HCT116 (cell line): ENCODE results near the gene SYNGR3. TPM values are rescaled to one million over a fixed set of nuclear protein-coding genes. Genes with fewer than 3 reads are reported as not detected.

Experiments used
- ATAC-seq: fragments of 200-7000 bp; cut with Tn5 transposase; 2 replicates; pipeline ENCODE4 v1.9.1; 2020; ENCODE audit warnings: mild to moderate bottlenecking, moderate library complexity
- BruUV-seq: library from RNA; stranded (reverse); fragments of 400-500 nt; replicated peaks from 2 replicates; lab custom pipeline; 2021; lab: Mats Ljungman, UMichigan
- CTCF ChIA-PET: fragments of 300-600 bp; sonication (Branson Sonifier 250); formaldehyde crosslinking; loops from one replicate; lab custom pipeline; 2021; ENCODE audit warnings: antibody characterized with exemption; lab: Charles Lee
- POLR2A ChIA-PET: fragments of 300-600, 350-600 bp; sonication (Branson Sonifier 250); formaldehyde crosslinking; loops from one replicate; lab custom pipeline; 2021; ENCODE audit warnings: antibody characterized with exemption; lab: Charles Lee
- RAD21 ChIA-PET, 2 experiments: fragments of 300-600 bp; sonication (Branson Sonifier 250); formaldehyde crosslinking; loops; one replicate each; lab custom pipeline; 2023; ENCODE audit warnings: low total read pairs in 2 of 2; ENCODE audit not compliant: uncharacterized antibody in 2 of 2, unreplicated experiment in 2 of 2, low non-redundant PET in 1 of 2; lab: Charles Lee
- DNase-seq: peaks from one replicate; pipeline ENCODE4 v3.0.0-alpha.2; 2010; ENCODE audit warnings: low read depth, low spot score
- H2AFZ ChIP-seq: fragments of 200-600 bp; shearing (Covaris generic), sonication (generic); 2 replicates; pipeline ENCODE4 v1.6.1; 2017; ENCODE audit warnings: low read depth, mixed run types, mixed read lengths, antibody characterized with exemption, low read length; ENCODE audit not compliant: poor library complexity, severe bottlenecking
- H3K27ac ChIP-seq: 2 replicates; pipeline ENCODE4 v1.5.1; 2012; ENCODE audit warnings: low read depth, low read length
- H3K27me3 ChIP-seq: fragments of 200-600 bp; sonication (generic); 2 replicates; pipeline ENCODE4 v1.6.1; 2016; ENCODE audit warnings: mixed run types, low read length, mixed read lengths; ENCODE audit not compliant: insufficient read depth
- H3K36me3 ChIP-seq, 2 experiments: fragments of 200-500 bp in 1 of 2; fragments of 200-600 bp in 1 of 2; sonication (Bioruptor generic) in 1 of 2; sonication (generic) in 1 of 2; 2 replicates each; pipeline versions ENCODE4 v1.5.1 to v1.6.1; 2014 to 2016; ENCODE audit warnings: low read length in 2 of 2, inconsistent platforms in 1 of 2, mixed read lengths in 1 of 2, mixed run types in 1 of 2; ENCODE audit not compliant: insufficient read depth in 2 of 2, control insufficient read depth in 1 of 2
- H3K4me1 ChIP-seq, 2 experiments: fragments of 200-600 bp in 1 of 2; sonication (generic) in 1 of 2; 2 replicates each; pipeline versions ENCODE4 v1.5.1 to v1.6.1; 2012 to 2017; ENCODE audit warnings: low read length in 2 of 2, inconsistent platforms in 1 of 2, mild to moderate bottlenecking in 1 of 2, mixed read lengths in 1 of 2, mixed run types in 1 of 2, moderate library complexity in 1 of 2; ENCODE audit not compliant: insufficient read depth in 2 of 2, control insufficient read depth in 1 of 2
- H3K4me2 ChIP-seq: fragments of 200-600 bp; sonication (generic); 2 replicates; pipeline ENCODE4 v1.6.1; 2017; ENCODE audit warnings: mixed run types, low read length, mixed read lengths
- H3K4me3 ChIP-seq, 2 experiments: fragments of 200-600 bp in 1 of 2; sonication (generic) in 1 of 2; replicated peaks in 1 of 2; 2 replicates each; pipeline ENCODE4 v1.5.1; 2011 to 2016; ENCODE audit warnings: low read length in 2 of 2, control low read depth in 1 of 2, low read depth in 1 of 2, mild to moderate bottlenecking in 1 of 2, mixed read lengths in 1 of 2, mixed run types in 1 of 2
- H3K79me2 ChIP-seq: fragments of 200-600 bp; sonication (generic); 2 replicates; pipeline ENCODE4 v1.6.1; 2017; ENCODE audit warnings: mild to moderate bottlenecking, mixed run types, low read length, moderate library complexity, mixed read lengths; ENCODE audit not compliant: insufficient read depth
- H3K9ac ChIP-seq: fragments of 200-600 bp; sonication (generic); 2 replicates; pipeline ENCODE4 v1.6.1; 2016; ENCODE audit warnings: low read length, mixed read lengths
- H3K9me2 ChIP-seq: fragments of 200-600 bp; sonication (generic), shearing (Covaris generic); 2 replicates; pipeline ENCODE4 v1.6.1; 2017; ENCODE audit warnings: mixed run types, mild to moderate bottlenecking, moderate library complexity; ENCODE audit not compliant: insufficient read depth
- H3K9me3 ChIP-seq, 2 experiments: fragments of 200-500 bp in 1 of 2; fragments of 200-600 bp in 1 of 2; sonication (Bioruptor generic) in 1 of 2; sonication (generic) in 1 of 2; 2 replicates each; pipeline ENCODE4 v1.6.1; 2014 to 2017; ENCODE audit warnings: low read length in 2 of 2, mixed read lengths in 2 of 2, inconsistent platforms in 1 of 2, low read depth in 1 of 2, mild to moderate bottlenecking in 1 of 2, mixed run types in 1 of 2, moderate library complexity in 1 of 2; ENCODE audit not compliant: control insufficient read depth in 1 of 2, insufficient read depth in 1 of 2
- H4K20me1 ChIP-seq: fragments of 200-600 bp; sonication (generic), shearing (Covaris generic); 2 replicates; pipeline ENCODE4 v1.6.1; 2017; ENCODE audit warnings: mixed run types, mild to moderate bottlenecking, moderate library complexity; ENCODE audit not compliant: insufficient read depth
- CEBPB ChIP-seq: IDR thresholded peaks from 2 replicates; pipeline ENCODE4 v1.6.1; 2012; ENCODE audit warnings: low read depth
- EGR1 ChIP-seq: IDR thresholded peaks from 2 replicates; pipeline ENCODE4 v1.6.1; 2012; ENCODE audit warnings: low read depth
- ELF1 ChIP-seq: IDR thresholded peaks from 2 replicates; pipeline ENCODE4 v1.6.1; 2012; ENCODE audit warnings: low read depth, borderline replicate concordance
- EZH2phosphoT487 ChIP-seq: fragments of 200-600 bp; IDR thresholded peaks from 2 replicates; pipeline ENCODE4 v1.6.1; 2018; ENCODE audit warnings: antibody characterized with exemption, borderline replicate concordance
- FOSL1 ChIP-seq: IDR thresholded peaks from 2 replicates; pipeline ENCODE4 v1.6.1; 2012; ENCODE audit warnings: low read depth
- JUND ChIP-seq: IDR thresholded peaks from 2 replicates; pipeline ENCODE4 v1.6.1; 2012
- POLR2AphosphoS5 ChIP-seq: IDR thresholded peaks from 2 replicates; pipeline ENCODE4 v1.6.1; 2011; ENCODE audit warnings: mild to moderate bottlenecking, low read depth, low read length, moderate library complexity
- RAD21 ChIP-seq: IDR thresholded peaks from 2 replicates; pipeline ENCODE4 v1.6.1; 2012; ENCODE audit warnings: low read depth, mild to moderate bottlenecking
- SIN3A ChIP-seq: IDR thresholded peaks from 2 replicates; pipeline ENCODE4 v1.6.1; 2012; ENCODE audit warnings: low read depth
- SP1 ChIP-seq: IDR thresholded peaks from 2 replicates; pipeline ENCODE4 v1.6.1; 2012; ENCODE audit warnings: low read depth
- SRF ChIP-seq: IDR thresholded peaks from 2 replicates; pipeline ENCODE4 v1.6.1; 2012; ENCODE audit warnings: low read depth
- YY1 ChIP-seq: IDR thresholded peaks from 2 replicates; pipeline ENCODE4 v1.6.1; 2011; ENCODE audit warnings: low read length, low read depth, moderate library complexity, mild to moderate bottlenecking; ENCODE audit not compliant: insufficient replicate concordance; ENCODE audit errors: extremely low read depth
- ZFX ChIP-seq: fragments of 450-650 bp; IDR thresholded peaks from 2 replicates; pipeline ENCODE4 v1.6.1; 2017
- intact Hi-C: fragments of 100-400 bp; cut with micrococcal nuclease; formaldehyde crosslinking; loops from 2 replicates; pipeline ENCODE4 v1.10.0; 2022
- total RNA-seq: library from RNA; stranded (reverse); gene quantifications from one replicate; pipeline ENCODE4 v1.2.1, GENCODE V29; 2021; ENCODE audit not compliant: unreplicated experiment
- TF ChIP-seq, protein P1 (sequence below): IDR thresholded peaks from 2 replicates; pipeline ENCODE4 v1.6.1; 2011; ENCODE audit warnings: mild to moderate bottlenecking, low read length, moderate library complexity; ENCODE audit not compliant: insufficient replicate concordance; ENCODE audit errors: extremely low read depth
- TF ChIP-seq, protein P2 (sequence below), 3 experiments: fragments of 200-600 bp in 1 of 3; sonication (generic) in 1 of 3; IDR thresholded peaks in 2 of 3; conservative IDR thresholded peaks in 1 of 3; 2 replicates each; pipeline ENCODE4 v1.5.1; 2012 to 2017; ENCODE audit warnings: low read depth in 2 of 3, low read length in 2 of 3, antibody characterized with exemption in 1 of 3, borderline replicate concordance in 1 of 3, control low read depth in 1 of 3, mild to moderate bottlenecking in 1 of 3, mixed read lengths in 1 of 3, mixed run types in 1 of 3, moderate library complexity in 1 of 3; ENCODE audit not compliant: insufficient read depth in 1 of 3
- TF ChIP-seq, protein P3 (sequence below): IDR thresholded peaks from 2 replicates; pipeline ENCODE4 v1.6.1; 2012
- TF ChIP-seq, protein P4 (sequence below): IDR thresholded peaks from 2 replicates; pipeline ENCODE4 v1.6.1; 2012

The SYNGR3 gene
- total RNA-seq, 1 experiment from 2014 or later, result 11.5 TPM

DNA sequence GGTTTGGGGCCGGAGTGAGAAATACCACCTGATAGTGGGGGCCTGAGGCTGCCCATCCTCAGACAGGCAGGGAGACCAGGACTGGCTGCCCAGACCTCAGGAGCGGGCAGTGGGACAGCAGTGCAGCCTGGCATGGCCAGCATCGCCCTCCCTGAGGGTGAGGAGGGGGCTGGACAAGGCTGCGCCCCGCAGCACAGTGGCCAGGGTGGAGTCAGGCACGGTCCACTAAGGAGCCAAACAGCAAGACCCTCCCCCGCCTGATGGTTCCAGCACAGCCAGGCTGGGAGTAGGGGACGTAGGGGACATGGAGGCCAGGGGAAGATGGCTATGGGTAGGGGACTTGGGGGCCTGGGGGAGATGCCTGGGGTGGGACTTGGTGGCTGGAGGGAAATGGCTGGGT lies 16.5 kb downstream of the SYNGR3 start:
- ATAC-seq (no peak), DNase-seq (no peak)
- Histone ChIP-seq H3K9me3 (no peaks in the 10 kb centered on the region), H3K36me3 (peaks cover 11 to 28% of the 10 kb centered on the region in 2 experiments; a peak in 3 of 4 replicates), H3K4me1 (peaks cover 28 to 62% of the 10 kb centered on the region in 2 experiments), H3K4me3 (no peak overlapping the region), H3K79me2 (peaks cover 87% of the 10 kb centered on the region), H3K27me3 (no peaks in the 10 kb centered on the region), H3K27ac (peak overlapping the region; percentile 62; the same call in 1 of the 2 replicates), H3K4me2 (no peak overlapping the region), H2AFZ (no peak overlapping the region), H3K9me2 (no peaks in the 10 kb centered on the region), H3K9ac (no peak overlapping the region), H4K20me1 (peaks cover 9% of the 10 kb centered on the region; the same call in 1 of the 2 replicates)
- ChIA-PET CTCF (interaction anchor here (0.5 kb wide), 1 partner anchor 134 kb away, joined by 4 read pairs; no protein-coding TSS in a partner anchor), POLR2A (no interaction called here), RAD21 (no interaction called here)
- intact Hi-C loops, result no loop called here
- BruUV-seq, result no TSS peak
- TF ChIP-seq SRF (no peak), SIN3A (no peak), YY1 (no peak), RAD21 (no peak), SP1 (no peak), POLR2AphosphoS5 (no peak), JUND (no peak), EZH2phosphoT487 (no peak), ELF1 (no peak), EGR1 (no peak), ZFX (no peak), FOSL1 (no peak), CEBPB (no peak)
- TF ChIP-seq, protein P1, sequence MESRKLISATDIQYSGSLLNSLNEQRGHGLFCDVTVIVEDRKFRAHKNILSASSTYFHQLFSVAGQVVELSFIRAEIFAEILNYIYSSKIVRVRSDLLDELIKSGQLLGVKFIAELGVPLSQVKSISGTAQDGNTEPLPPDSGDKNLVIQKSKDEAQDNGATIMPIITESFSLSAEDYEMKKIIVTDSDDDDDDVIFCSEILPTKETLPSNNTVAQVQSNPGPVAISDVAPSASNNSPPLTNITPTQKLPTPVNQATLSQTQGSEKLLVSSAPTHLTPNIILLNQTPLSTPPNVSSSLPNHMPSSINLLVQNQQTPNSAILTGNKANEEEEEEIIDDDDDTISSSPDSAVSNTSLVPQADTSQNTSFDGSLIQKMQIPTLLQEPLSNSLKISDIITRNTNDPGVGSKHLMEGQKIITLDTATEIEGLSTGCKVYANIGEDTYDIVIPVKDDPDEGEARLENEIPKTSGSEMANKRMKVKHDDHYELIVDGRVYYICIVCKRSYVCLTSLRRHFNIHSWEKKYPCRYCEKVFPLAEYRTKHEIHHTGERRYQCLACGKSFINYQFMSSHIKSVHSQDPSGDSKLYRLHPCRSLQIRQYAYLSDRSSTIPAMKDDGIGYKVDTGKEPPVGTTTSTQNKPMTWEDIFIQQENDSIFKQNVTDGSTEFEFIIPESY, result no peak
- TF ChIP-seq, protein P2, sequence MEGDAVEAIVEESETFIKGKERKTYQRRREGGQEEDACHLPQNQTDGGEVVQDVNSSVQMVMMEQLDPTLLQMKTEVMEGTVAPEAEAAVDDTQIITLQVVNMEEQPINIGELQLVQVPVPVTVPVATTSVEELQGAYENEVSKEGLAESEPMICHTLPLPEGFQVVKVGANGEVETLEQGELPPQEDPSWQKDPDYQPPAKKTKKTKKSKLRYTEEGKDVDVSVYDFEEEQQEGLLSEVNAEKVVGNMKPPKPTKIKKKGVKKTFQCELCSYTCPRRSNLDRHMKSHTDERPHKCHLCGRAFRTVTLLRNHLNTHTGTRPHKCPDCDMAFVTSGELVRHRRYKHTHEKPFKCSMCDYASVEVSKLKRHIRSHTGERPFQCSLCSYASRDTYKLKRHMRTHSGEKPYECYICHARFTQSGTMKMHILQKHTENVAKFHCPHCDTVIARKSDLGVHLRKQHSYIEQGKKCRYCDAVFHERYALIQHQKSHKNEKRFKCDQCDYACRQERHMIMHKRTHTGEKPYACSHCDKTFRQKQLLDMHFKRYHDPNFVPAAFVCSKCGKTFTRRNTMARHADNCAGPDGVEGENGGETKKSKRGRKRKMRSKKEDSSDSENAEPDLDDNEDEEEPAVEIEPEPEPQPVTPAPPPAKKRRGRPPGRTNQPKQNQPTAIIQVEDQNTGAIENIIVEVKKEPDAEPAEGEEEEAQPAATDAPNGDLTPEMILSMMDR (IDR thresholded peaks at IDR 0.05 in 2 of 3, conservative IDR thresholded peaks at IDR 0.05 in 1 of 3; ENCODE audit: borderline replicate concordance in 1 of 3, insufficient read depth in 1 of 3, low read depth in 2 of 3, low read length in 2 of 3), result no peak
- TF ChIP-seq, protein P3, sequence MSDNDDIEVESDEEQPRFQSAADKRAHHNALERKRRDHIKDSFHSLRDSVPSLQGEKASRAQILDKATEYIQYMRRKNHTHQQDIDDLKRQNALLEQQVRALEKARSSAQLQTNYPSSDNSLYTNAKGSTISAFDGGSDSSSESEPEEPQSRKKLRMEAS, result no peak
- TF ChIP-seq, protein P4, sequence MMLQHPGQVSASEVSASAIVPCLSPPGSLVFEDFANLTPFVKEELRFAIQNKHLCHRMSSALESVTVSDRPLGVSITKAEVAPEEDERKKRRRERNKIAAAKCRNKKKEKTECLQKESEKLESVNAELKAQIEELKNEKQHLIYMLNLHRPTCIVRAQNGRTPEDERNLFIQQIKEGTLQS, result no peak
- TF ChIP-seq, all 23 proteins: peak for 0
